ENCODE results near the gene UBC. TPM values are rescaled to one million over a fixed set of nuclear protein-coding genes. Genes with fewer than 3 reads are reported as not detected.
A peak's percentile ranks its signal among the peaks of the same experiment; 100 is the strongest.

The UBC gene
- total and polyA plus RNA-seq, 9 of the 15 experiments (the other 6 are each of a cell fraction or from before 2014, with no cell fraction given): 533 to 1,153 (median 813) TPM

- TF ChIP-seq, protein P1, sequence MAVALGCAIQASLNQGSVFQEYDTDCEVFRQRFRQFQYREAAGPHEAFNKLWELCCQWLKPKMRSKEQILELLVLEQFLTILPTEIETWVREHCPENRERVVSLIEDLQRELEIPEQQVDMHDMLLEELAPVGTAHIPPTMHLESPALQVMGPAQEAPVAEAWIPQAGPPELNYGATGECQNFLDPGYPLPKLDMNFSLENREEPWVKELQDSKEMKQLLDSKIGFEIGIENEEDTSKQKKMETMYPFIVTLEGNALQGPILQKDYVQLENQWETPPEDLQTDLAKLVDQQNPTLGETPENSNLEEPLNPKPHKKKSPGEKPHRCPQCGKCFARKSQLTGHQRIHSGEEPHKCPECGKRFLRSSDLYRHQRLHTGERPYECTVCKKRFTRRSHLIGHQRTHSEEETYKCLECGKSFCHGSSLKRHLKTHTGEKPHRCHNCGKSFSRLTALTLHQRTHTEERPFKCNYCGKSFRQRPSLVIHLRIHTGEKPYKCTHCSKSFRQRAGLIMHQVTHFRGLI (CRISPR knock-in tag; IDR thresholded peaks at IDR 0.05): no peak
- no peak for TF ChIP-seq TSC22D4 (tag; IDR thresholded peaks at IDR 0.05)
- TF ChIP-seq PREB (CRISPR knock-in tag; IDR thresholded peaks at IDR 0.05): no peak
- no peak for TF ChIP-seq MCM5 (IDR thresholded peaks at IDR 0.05; ENCODE audit: low read depth)
- no peak for TF ChIP-seq CTCFL (IDR thresholded peaks at IDR 0.05; ENCODE audit: borderline replicate concordance, insufficient read depth, low read depth, low read length, poor library complexity, severe bottlenecking)
- TF ChIP-seq, protein P2, sequence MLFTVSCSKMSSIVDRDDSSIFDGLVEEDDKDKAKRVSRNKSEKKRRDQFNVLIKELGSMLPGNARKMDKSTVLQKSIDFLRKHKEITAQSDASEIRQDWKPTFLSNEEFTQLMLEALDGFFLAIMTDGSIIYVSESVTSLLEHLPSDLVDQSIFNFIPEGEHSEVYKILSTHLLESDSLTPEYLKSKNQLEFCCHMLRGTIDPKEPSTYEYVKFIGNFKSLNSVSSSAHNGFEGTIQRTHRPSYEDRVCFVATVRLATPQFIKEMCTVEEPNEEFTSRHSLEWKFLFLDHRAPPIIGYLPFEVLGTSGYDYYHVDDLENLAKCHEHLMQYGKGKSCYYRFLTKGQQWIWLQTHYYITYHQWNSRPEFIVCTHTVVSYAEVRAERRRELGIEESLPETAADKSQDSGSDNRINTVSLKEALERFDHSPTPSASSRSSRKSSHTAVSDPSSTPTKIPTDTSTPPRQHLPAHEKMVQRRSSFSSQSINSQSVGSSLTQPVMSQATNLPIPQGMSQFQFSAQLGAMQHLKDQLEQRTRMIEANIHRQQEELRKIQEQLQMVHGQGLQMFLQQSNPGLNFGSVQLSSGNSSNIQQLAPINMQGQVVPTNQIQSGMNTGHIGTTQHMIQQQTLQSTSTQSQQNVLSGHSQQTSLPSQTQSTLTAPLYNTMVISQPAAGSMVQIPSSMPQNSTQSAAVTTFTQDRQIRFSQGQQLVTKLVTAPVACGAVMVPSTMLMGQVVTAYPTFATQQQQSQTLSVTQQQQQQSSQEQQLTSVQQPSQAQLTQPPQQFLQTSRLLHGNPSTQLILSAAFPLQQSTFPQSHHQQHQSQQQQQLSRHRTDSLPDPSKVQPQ (CRISPR knock-in tag; IDR thresholded peaks at IDR 0.05; ENCODE audit: borderline replicate concordance): no peak
- TF ChIP-seq NR3C1 (CRISPR knock-in tag; IDR thresholded peaks at IDR 0.05): no peak
- TF ChIP-seq SOX6 (IDR thresholded peaks at IDR 0.05): 0 out of 2 replicates have a peak, but pooled peaks have one; percentile 24
- TF ChIP-seq ZNF780A (CRISPR knock-in tag; IDR thresholded peaks at IDR 0.05): no peak
- no peak for TF ChIP-seq KLF1 (tag; IDR thresholded peaks at IDR 0.05)
- TF ChIP-seq RB1 (IDR thresholded peaks at IDR 0.05; ENCODE audit: low read depth): 0 out of 2 replicates have a peak, but pooled peaks have one; percentile 21
- TF ChIP-seq, protein P3, sequence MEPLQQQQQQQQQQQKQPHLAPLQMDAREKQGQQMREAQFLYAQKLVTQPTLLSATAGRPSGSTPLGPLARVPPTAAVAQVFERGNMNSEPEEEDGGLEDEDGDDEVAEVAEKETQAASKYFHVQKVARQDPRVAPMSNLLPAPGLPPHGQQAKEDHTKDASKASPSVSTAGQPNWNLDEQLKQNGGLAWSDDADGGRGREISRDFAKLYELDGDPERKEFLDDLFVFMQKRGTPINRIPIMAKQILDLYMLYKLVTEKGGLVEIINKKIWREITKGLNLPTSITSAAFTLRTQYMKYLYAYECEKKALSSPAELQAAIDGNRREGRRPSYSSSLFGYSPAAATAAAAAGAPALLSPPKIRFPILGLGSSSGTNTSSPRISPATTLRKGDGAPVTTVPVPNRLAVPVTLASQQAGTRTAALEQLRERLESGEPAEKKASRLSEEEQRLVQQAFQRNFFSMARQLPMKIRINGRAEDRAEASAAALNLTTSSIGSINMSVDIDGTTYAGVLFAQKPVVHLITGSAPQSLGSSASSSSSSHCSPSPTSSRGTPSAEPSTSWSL (CRISPR knock-in tag; IDR thresholded peaks at IDR 0.05; ENCODE audit: borderline replicate concordance): no peak
- no peak for TF ChIP-seq ZNF436 (CRISPR knock-in tag; IDR thresholded peaks at IDR 0.05)
- peak; percentile 20; the same call in 1 of the 2 replicates for TF ChIP-seq FOXM1 (IDR thresholded peaks at IDR 0.05; ENCODE audit: low read depth)
- TF ChIP-seq FOXM1 (CRISPR knock-in tag; IDR thresholded peaks at IDR 0.05; ENCODE audit: low read depth): no peak
- TF ChIP-seq, protein P4, sequence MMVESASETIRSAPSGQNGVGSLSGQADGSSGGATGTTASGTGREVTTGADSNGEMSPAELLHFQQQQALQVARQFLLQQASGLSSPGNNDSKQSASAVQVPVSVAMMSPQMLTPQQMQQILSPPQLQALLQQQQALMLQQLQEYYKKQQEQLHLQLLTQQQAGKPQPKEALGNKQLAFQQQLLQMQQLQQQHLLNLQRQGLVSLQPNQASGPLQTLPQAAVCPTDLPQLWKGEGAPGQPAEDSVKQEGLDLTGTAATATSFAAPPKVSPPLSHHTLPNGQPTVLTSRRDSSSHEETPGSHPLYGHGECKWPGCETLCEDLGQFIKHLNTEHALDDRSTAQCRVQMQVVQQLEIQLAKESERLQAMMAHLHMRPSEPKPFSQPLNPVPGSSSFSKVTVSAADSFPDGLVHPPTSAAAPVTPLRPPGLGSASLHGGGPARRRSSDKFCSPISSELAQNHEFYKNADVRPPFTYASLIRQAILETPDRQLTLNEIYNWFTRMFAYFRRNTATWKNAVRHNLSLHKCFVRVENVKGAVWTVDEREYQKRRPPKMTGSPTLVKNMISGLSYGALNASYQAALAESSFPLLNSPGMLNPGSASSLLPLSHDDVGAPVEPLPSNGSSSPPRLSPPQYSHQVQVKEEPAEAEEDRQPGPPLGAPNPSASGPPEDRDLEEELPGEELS (CRISPR knock-in tag; IDR thresholded peaks at IDR 0.05; ENCODE audit: borderline replicate concordance): no peak
- TF ChIP-seq ZNF583 (CRISPR knock-in tag; IDR thresholded peaks at IDR 0.05): no peak
- TF ChIP-seq NFIC (IDR thresholded peaks at IDR 0.05): no peak
These were observed 47.0 kb downstream of the UBC start (continued) for GRCh38 chr12:124867401-124867930.

Data from K562 (cell line).